ENCODE measurements around the gene LAMA4. TPM values are rescaled to one million over a fixed set of nuclear protein-coding genes. Genes with fewer than 3 reads are reported as not detected.

The LAMA4 gene
- total RNA-seq, 1 experiment from 2014 or later: not detected

- no peak overlapping the region for H3K4me3 Mint-ChIP-seq (ENCODE audit: unreplicated experiment)
- H3K36me3 Mint-ChIP-seq (ENCODE audit: insufficient read depth, unreplicated experiment): no peaks in the 10 kb centered on the region
- Histone ChIP-seq H3K36me3 (ENCODE audit: control insufficient read depth, insufficient read depth, low read length) (no peaks in the 10 kb centered on the region), H3K4me3 (ENCODE audit: low read depth, low read length) (no peak overlapping the region), H3K27me3 (replicated peaks; ENCODE audit: control insufficient read depth, insufficient read depth, low read length) (no peaks in the 10 kb centered on the region), H3K4me1 (no peaks in the 10 kb centered on the region), H3K9me3 (no peaks in the 10 kb centered on the region)
- no peak for TF ChIP-seq CTCF (IDR thresholded peaks at IDR 0.05; ENCODE audit: insufficient read depth in 1 of 2, low read depth in 1 of 2, low read length in 1 of 2, severe bottlenecking in 1 of 2, unreplicated experiment in 1 of 2)
- no peaks in the 10 kb centered on the region for H3K27me3 Mint-ChIP-seq (ENCODE audit: insufficient read depth, unreplicated experiment)
- CTCF ChIA-PET: no interaction called here
- no peaks in the 10 kb centered on the region for H3K9me3 Mint-ChIP-seq (ENCODE audit: unreplicated experiment)
- BruUV-seq (replicated peaks): no TSS peak
- no peak for DNase-seq
- no peak overlapping the region for H3K27ac Mint-ChIP-seq (ENCODE audit: unreplicated experiment)
- POLR2A ChIA-PET: no interaction called here
- no peaks in the 10 kb centered on the region for H3K4me1 Mint-ChIP-seq (ENCODE audit: low read depth, unreplicated experiment)
- intact Hi-C loops (cut with micrococcal nuclease; ENCODE audit: unreplicated experiment): no loop called here
Observed at GRCh38 chr6:112066606-112067005, 187.8 kb downstream of the LAMA4 start.

- H3K4me3 Mint-ChIP-seq (ENCODE audit: unreplicated experiment): no peak overlapping the region
- intact Hi-C loops (cut with micrococcal nuclease; ENCODE audit: unreplicated experiment): no loop called here
- H3K4me1 Mint-ChIP-seq (ENCODE audit: low read depth, unreplicated experiment): no peaks in the 10 kb centered on the region
- no peak for TF ChIP-seq CTCF (IDR thresholded peaks at IDR 0.05; ENCODE audit: insufficient read depth in 1 of 2, low read depth in 1 of 2, low read length in 1 of 2, severe bottlenecking in 1 of 2, unreplicated experiment in 1 of 2)
- no peaks in the 10 kb centered on the region for H3K9me3 ChIP-seq
- H3K27me3 Mint-ChIP-seq (ENCODE audit: insufficient read depth, unreplicated experiment): no peaks in the 10 kb centered on the region
- ChIA-PET CTCF (no interaction called here), POLR2A (no interaction called here)
- no peaks in the 10 kb centered on the region for H3K27me3 ChIP-seq (replicated peaks; ENCODE audit: control insufficient read depth, insufficient read depth, low read length)
- no peak overlapping the region for H3K27ac Mint-ChIP-seq (ENCODE audit: unreplicated experiment)
- H3K4me3 ChIP-seq (ENCODE audit: low read depth, low read length): no peak overlapping the region
- no peaks in the 10 kb centered on the region for H3K36me3 Mint-ChIP-seq (ENCODE audit: insufficient read depth, unreplicated experiment)
- H3K9me3 Mint-ChIP-seq (ENCODE audit: unreplicated experiment): no peaks in the 10 kb centered on the region
- no peak for DNase-seq
- no TSS peak for BruUV-seq (replicated peaks)
- no peaks in the 10 kb centered on the region for H3K36me3 ChIP-seq (ENCODE audit: control insufficient read depth, insufficient read depth, low read length)
- no peaks in the 10 kb centered on the region for H3K4me1 ChIP-seq
Observed at GRCh38 chr6:112065426-112065986, 188.9 kb downstream of the LAMA4 start.

GRCh38 chr6:112062966-112063365 is 191.4 kb downstream of the LAMA4 start:
- TF ChIP-seq CTCF (IDR thresholded peaks at IDR 0.05; ENCODE audit: insufficient read depth in 1 of 2, low read depth in 1 of 2, low read length in 1 of 2, severe bottlenecking in 1 of 2, unreplicated experiment in 1 of 2): no peak
- Histone ChIP-seq H3K36me3 (ENCODE audit: control insufficient read depth, insufficient read depth, low read length) (no peaks in the 10 kb centered on the region), H3K4me3 (ENCODE audit: low read depth, low read length) (no peak overlapping the region), H3K27me3 (replicated peaks; ENCODE audit: control insufficient read depth, insufficient read depth, low read length) (no peaks in the 10 kb centered on the region), H3K4me1 (no peaks in the 10 kb centered on the region), H3K9me3 (no peaks in the 10 kb centered on the region)
- CTCF ChIA-PET: no interaction called here
- H3K4me1 Mint-ChIP-seq (ENCODE audit: low read depth, unreplicated experiment): no peaks in the 10 kb centered on the region
- no peak for DNase-seq
- H3K9me3 Mint-ChIP-seq (ENCODE audit: unreplicated experiment): no peaks in the 10 kb centered on the region
- BruUV-seq (replicated peaks): no TSS peak
- intact Hi-C loops (cut with micrococcal nuclease; ENCODE audit: unreplicated experiment): no loop called here
- no peak overlapping the region for H3K4me3 Mint-ChIP-seq (ENCODE audit: unreplicated experiment)
- H3K27ac Mint-ChIP-seq (ENCODE audit: unreplicated experiment): no peak overlapping the region
- H3K36me3 Mint-ChIP-seq (ENCODE audit: insufficient read depth, unreplicated experiment): no peaks in the 10 kb centered on the region
- POLR2A ChIA-PET: no interaction called here
- H3K27me3 Mint-ChIP-seq (ENCODE audit: insufficient read depth, unreplicated experiment): no peaks in the 10 kb centered on the region

Data from Caco-2 (cell line).